GM12865 (cell line): ENCODE results near the gene TAF1A.

Experiments used
- DNase-seq: peaks from one replicate; pipeline ENCODE4 v3.0.0; 2010; ENCODE audit warnings: low read depth
- H3K4me3 ChIP-seq: 2 replicates; pipeline ENCODE4 v1.5.1; 2011; ENCODE audit warnings: mild to moderate bottlenecking, low read depth, low read length, control low read depth
- TF ChIP-seq, protein P1 (sequence below): IDR thresholded peaks from 2 replicates; pipeline ENCODE4 v1.5.1; 2011; ENCODE audit warnings: low read length, control low read depth, low read depth, inconsistent platforms; ENCODE audit not compliant: insufficient read depth; ENCODE audit errors: missing control alignments

The TAF1A gene

DNA sequence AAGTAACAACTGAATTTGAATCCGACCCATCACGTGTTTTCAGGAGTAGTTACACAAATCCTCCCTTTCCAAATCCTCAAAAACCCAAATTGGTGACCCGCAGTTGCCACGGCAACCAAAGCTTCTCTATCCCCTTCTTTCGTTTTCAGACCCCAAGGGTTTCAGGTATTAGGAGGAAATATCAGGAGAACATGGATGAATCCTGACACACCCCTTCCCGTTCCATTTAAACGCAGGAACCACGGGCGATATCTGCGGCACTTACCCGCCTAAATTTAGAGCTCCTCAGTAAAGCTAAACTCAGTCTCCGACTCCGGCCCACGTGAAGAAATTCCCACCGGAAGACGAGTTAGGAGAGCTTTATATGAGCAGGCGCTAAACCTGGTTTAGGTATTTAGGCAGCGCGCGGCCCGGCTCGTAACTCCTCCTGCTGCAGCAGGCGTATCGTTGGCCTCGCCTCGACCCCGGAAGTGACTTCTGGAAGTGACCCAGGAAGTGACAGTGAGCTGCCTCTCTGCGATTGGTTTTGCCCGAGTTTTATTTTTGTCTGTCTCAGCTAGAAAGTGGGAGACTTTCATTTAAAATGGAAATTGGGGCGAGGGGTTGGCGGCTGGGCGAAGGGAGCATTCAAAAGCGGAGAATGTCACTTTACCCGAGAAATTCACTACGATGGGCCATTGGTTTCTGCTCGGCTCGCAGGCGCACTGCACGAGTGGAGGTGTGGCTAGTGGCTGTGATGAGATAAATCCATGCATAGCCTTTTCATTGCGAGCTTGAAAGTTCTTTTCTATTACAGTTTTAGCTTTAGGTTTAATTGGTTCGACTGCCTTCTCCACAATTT lies at the start of gene TAF1A:
Gene TAF1A, minus strand, starts transcription at position 472 of the 841 bp plus-strand sequence.
- DNase-seq = peak; percentile 90
- H3K4me3 ChIP-seq = peak within 1 kb of the TSS; percentile 93
- TF ChIP-seq, protein P1, sequence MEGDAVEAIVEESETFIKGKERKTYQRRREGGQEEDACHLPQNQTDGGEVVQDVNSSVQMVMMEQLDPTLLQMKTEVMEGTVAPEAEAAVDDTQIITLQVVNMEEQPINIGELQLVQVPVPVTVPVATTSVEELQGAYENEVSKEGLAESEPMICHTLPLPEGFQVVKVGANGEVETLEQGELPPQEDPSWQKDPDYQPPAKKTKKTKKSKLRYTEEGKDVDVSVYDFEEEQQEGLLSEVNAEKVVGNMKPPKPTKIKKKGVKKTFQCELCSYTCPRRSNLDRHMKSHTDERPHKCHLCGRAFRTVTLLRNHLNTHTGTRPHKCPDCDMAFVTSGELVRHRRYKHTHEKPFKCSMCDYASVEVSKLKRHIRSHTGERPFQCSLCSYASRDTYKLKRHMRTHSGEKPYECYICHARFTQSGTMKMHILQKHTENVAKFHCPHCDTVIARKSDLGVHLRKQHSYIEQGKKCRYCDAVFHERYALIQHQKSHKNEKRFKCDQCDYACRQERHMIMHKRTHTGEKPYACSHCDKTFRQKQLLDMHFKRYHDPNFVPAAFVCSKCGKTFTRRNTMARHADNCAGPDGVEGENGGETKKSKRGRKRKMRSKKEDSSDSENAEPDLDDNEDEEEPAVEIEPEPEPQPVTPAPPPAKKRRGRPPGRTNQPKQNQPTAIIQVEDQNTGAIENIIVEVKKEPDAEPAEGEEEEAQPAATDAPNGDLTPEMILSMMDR = no peak

DNA sequence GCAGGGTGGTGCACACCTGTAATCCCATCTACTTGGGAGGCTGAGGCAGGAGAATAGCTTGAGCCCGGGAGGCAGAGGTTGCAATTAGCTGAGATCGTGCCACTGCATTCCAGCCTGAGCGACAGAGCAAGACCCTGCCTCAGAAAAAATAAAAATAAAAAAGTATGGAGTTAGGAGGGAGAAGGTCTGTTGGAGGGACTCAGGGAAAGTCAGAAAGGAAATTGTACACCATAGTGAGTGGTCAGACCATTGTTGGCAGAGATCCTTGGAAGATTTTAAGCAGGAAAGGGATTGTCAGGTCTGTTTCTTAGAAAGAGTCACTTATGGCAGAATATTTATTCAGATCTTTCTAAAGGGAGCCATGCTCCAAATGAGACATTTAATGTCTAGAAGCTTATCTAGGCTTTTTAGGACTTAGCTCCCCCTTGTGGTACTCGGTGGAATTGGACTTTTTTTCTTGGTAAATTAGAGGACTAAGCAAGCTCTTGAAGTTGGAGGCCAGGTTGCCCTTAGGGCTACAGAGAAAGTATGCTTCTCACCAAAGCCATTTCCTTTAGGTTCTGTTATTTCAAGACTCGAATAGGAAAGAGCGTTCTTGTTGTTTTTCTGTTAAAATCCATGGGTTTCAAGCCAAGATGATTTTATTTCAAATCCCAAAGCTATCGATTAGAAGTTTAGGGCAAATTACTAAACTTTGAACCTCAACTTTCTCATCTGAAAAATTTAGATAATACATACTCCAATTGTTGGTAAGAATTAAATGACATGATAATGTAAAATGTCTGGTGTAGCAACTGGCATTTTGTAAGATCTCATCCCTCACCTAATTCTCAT lies 44.7 kb upstream of the TAF1A start:
- peak; percentile 91 for DNase-seq
- TF ChIP-seq, protein P1 = peak; percentile 82
- H3K4me3 ChIP-seq = no peak overlapping the region

DNA sequence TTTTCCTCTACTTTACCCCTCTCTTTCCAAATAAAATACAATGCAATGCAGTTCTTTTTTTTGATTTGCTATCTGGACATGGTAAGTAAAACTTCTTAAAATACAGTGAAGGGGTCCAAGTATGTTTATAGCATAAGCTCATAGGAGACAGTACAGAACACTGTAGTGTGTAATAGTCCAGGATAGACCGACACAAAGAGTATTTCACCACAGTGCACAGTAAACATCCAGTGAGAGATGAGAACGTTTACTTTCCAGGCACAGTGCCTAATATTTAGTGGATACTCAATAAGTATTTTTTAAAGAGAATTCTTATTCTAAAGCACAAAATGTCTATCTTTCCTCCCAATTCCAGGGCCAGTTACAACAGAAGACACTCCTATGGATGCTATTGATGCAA lies 43.0 kb upstream of the TAF1A start:
- TF ChIP-seq, protein P1 = no peak
- no peak overlapping the region for H3K4me3 ChIP-seq
- DNase-seq = no peak

DNA sequence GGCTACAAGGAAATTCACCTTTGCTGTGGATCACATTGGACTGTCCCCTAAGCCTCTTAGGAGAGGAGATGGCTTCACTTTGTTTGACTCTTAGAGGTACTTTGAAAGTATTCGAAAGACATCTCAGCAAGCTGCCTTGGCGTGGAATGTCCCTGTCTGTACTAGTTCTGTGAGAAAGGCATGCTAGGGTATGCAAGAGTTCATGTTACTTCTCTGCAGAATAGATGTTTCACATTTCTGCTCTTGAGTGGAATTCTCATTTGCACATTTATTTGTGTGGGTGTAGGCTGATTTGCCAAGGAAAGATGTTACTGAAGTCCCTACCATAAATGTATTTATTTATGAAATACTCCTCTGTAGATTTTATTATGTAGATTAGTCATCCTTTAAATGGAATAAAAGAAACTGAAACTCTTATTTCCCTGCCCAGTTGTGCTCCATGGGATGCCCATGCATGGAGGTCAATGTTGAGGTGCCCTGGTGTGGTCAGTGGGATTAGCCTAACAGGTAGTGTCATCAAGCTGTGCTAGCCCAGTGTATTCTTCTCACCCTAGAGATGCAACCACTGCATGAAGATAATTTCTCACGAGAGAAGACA lies 42.0 kb upstream of the TAF1A start:
- TF ChIP-seq, protein P1 = no peak
- H3K4me3 ChIP-seq = no peak overlapping the region
- no peak for DNase-seq

DNA sequence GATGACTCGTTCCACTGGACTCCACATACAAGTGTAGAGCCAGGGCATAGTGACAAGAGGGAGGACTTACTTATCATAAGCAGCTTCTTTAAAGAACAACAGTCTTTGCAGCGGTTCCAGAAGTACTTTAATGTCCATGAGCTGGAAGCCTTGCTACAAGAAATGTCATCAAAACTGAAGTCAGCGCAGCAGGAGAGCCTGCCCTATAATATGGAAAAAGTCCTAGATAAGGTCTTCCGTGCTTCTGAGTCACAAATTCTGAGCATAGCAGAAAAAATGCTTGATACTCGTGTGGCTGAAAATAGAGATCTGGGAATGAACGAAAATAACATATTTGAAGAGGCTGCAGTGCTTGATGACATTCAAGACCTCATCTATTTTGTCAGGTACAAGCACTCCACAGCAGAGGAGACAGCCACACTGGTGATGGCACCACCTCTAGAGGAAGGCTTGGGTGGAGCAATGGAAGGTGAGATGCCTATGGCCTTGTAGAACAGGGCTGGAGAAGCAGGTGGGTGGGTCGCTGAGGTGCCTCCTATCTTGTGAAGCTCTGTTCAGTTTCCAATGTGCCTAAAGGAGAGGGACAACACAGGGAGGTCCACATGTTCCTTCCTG lies 40.3 kb upstream of the TAF1A start:
- no peak for DNase-seq
- TF ChIP-seq, protein P1 = no peak
- H3K4me3 ChIP-seq = no peak overlapping the region

DNA sequence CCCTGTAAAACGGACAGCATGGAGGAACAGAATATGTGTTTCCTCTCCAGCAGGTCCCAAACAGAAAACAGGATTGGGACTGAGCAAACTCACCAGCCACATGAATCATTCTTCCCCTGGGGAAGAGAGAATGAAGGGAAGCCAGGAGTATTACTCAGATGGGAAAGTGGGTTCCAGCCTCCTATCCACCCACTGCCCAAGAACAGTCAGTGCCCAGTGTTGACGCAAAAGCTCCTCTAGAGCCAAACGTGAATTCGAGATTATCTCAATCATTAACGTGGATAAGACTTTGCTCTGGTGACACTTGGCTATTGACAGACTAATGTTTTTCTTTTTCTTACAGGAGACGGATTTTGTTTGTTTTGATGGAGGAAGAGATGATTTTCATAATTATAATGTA lies 37.5 kb upstream of the TAF1A start:
- no peak overlapping the region for H3K4me3 ChIP-seq
- TF ChIP-seq, protein P1 = no peak
- no peak for DNase-seq
